ENCODE measurements around the gene ACOT7.
"Not testable (repeated sequence)": the region's sequence is repeated elsewhere in the genome, so short reads cannot be mapped to it uniquely, and the experiment has no call there.

Gene ACOT7

GRCh38 chr1:6393400-6394187 is at the start of gene ACOT7:
Gene ACOT7 (minus strand): TSS chr1:6393767. CDS start chr1:6393399, 368 bp downstream.
- intact Hi-C loops (cut with micrococcal nuclease) = loop anchor here (5.0 kb wide), 1 partner anchor 196 kb away; the partner anchor contains the start of gene RPL22
- peak within 1 kb of the TSS; percentile 98 for H3K27ac Mint-ChIP-seq
- H3K4me1 Mint-ChIP-seq (ENCODE audit: low read depth) = peaks cover 35% of the 10 kb centered on the region
- H3K36me3 Mint-ChIP-seq (ENCODE audit: low read depth) = no peaks in the 10 kb centered on the region
- no peaks in the 10 kb centered on the region for H3K9me3 Mint-ChIP-seq
- peak within 1 kb of the TSS; percentile 86 for H3K4me3 Mint-ChIP-seq
- H3K27me3 Mint-ChIP-seq = peaks cover 21% of the 10 kb centered on the region

GRCh38 chr1:6441586-6441985 is 48.0 kb upstream of the ACOT7 start:
- H3K27me3 Mint-ChIP-seq = peaks cover 76% of the 10 kb centered on the region
- intact Hi-C loops (cut with micrococcal nuclease) = no loop called here
- no peaks in the 10 kb centered on the region for H3K4me1 Mint-ChIP-seq (ENCODE audit: low read depth)
- no peaks in the 10 kb centered on the region for H3K9me3 Mint-ChIP-seq
- no peaks in the 10 kb centered on the region for H3K36me3 Mint-ChIP-seq (ENCODE audit: low read depth)
- H3K4me3 Mint-ChIP-seq = no peak overlapping the region
- no peak overlapping the region for H3K27ac Mint-ChIP-seq

GRCh38 chr1:6440198-6441126 is 46.9 kb upstream of the ACOT7 start:
- Mint-ChIP-seq H3K36me3 (ENCODE audit: low read depth) (no peaks in the 10 kb centered on the region), H3K27me3 (peaks cover 65% of the 10 kb centered on the region), H3K27ac (no peak overlapping the region), H3K4me3 (peak overlapping the region; percentile 39), H3K9me3 (no peaks in the 10 kb centered on the region), H3K4me1 (ENCODE audit: low read depth) (no peaks in the 10 kb centered on the region)
- intact Hi-C loops (cut with micrococcal nuclease) = no loop called here

- intact Hi-C loops (cut with micrococcal nuclease) = loop anchor here (10.0 kb wide), 1 partner anchor 193 kb away; the partner anchor contains the start of gene HES3
- H3K27me3 Mint-ChIP-seq = peaks cover 53% of the 10 kb centered on the region
- H3K36me3 Mint-ChIP-seq (ENCODE audit: low read depth) = no peaks in the 10 kb centered on the region
- no peaks in the 10 kb centered on the region for H3K9me3 Mint-ChIP-seq
- no peak overlapping the region for H3K4me3 Mint-ChIP-seq
- H3K4me1 Mint-ChIP-seq (ENCODE audit: low read depth) = no peaks in the 10 kb centered on the region
- no peak overlapping the region for H3K27ac Mint-ChIP-seq
These were observed 44.5 kb upstream of the ACOT7 start for GRCh38 chr1:6438047-6438525.

- H3K27ac Mint-ChIP-seq; H3K4me3 Mint-ChIP-seq; H3K9me3 Mint-ChIP-seq; H3K4me1 Mint-ChIP-seq (ENCODE audit: low read depth); H3K36me3 Mint-ChIP-seq (ENCODE audit: low read depth): not testable (repeated sequence)
- intact Hi-C loops (cut with micrococcal nuclease) = loop anchor here (10.0 kb wide), 1 partner anchor 192 kb away; the partner anchor contains the start of gene HES3
- H3K27me3 Mint-ChIP-seq = peaks cover 53% of the 10 kb centered on the region
These were observed 43.6 kb upstream of the ACOT7 start for GRCh38 chr1:6437012-6437700.

GRCh38 chr1:6436277-6436676 is 42.7 kb upstream of the ACOT7 start:
- not testable (repeated sequence) for H3K36me3 Mint-ChIP-seq (ENCODE audit: low read depth); H3K4me3 Mint-ChIP-seq; H3K4me1 Mint-ChIP-seq (ENCODE audit: low read depth); H3K27ac Mint-ChIP-seq; H3K9me3 Mint-ChIP-seq
- H3K27me3 Mint-ChIP-seq = peaks cover 49% of the 10 kb centered on the region
- intact Hi-C loops (cut with micrococcal nuclease) = loop anchor here (10.0 kb wide), 1 partner anchor 191 kb away; the partner anchor contains the start of gene HES3

- H3K36me3 Mint-ChIP-seq (ENCODE audit: low read depth) = no peaks in the 10 kb centered on the region
- H3K4me3 Mint-ChIP-seq = no peak overlapping the region
- H3K27ac Mint-ChIP-seq = no peak overlapping the region
- H3K9me3 Mint-ChIP-seq = no peaks in the 10 kb centered on the region
- peaks cover 48% of the 10 kb centered on the region for H3K27me3 Mint-ChIP-seq
- no peaks in the 10 kb centered on the region for H3K4me1 Mint-ChIP-seq (ENCODE audit: low read depth)
- intact Hi-C loops (cut with micrococcal nuclease) = loop anchor here (10.0 kb wide), 1 partner anchor 191 kb away; the partner anchor contains the start of gene HES3
These were observed 42.0 kb upstream of the ACOT7 start for GRCh38 chr1:6435547-6435946.

- Mint-ChIP-seq H3K4me3 (no peak overlapping the region), H3K27ac (no peak overlapping the region), H3K36me3 (ENCODE audit: low read depth) (no peaks in the 10 kb centered on the region), H3K9me3 (no peaks in the 10 kb centered on the region), H3K27me3 (peaks cover 51% of the 10 kb centered on the region), H3K4me1 (ENCODE audit: low read depth) (peaks cover 4% of the 10 kb centered on the region)
- intact Hi-C loops (cut with micrococcal nuclease) = loop anchor here (10.0 kb wide), 1 partner anchor 190 kb away; the partner anchor contains the start of gene HES3
These were observed 41.6 kb upstream of the ACOT7 start for GRCh38 chr1:6435129-6435528.

- intact Hi-C loops (cut with micrococcal nuclease) = loop anchor here (10.0 kb wide), 1 partner anchor 189 kb away; the partner anchor contains the start of gene HES3
- H3K36me3 Mint-ChIP-seq (ENCODE audit: low read depth) = no peaks in the 10 kb centered on the region
- H3K27me3 Mint-ChIP-seq = peaks cover 50% of the 10 kb centered on the region
- H3K4me1 Mint-ChIP-seq (ENCODE audit: low read depth) = peaks cover 10% of the 10 kb centered on the region
- H3K4me3 Mint-ChIP-seq = no peak overlapping the region
- no peak overlapping the region for H3K27ac Mint-ChIP-seq
- H3K9me3 Mint-ChIP-seq = no peaks in the 10 kb centered on the region
These were observed 40.6 kb upstream of the ACOT7 start for GRCh38 chr1:6434186-6434585.

- H3K4me1 Mint-ChIP-seq (ENCODE audit: low read depth); H3K4me3 Mint-ChIP-seq; H3K36me3 Mint-ChIP-seq (ENCODE audit: low read depth); H3K9me3 Mint-ChIP-seq; H3K27ac Mint-ChIP-seq: not testable (repeated sequence)
- intact Hi-C loops (cut with micrococcal nuclease) = loop anchor here (10.0 kb wide), 1 partner anchor 187 kb away; the partner anchor contains the start of gene HES3
- H3K27me3 Mint-ChIP-seq = peaks cover 47% of the 10 kb centered on the region
These were observed 38.3 kb upstream of the ACOT7 start for GRCh38 chr1:6431645-6432579.

- H3K36me3 Mint-ChIP-seq (ENCODE audit: low read depth); H3K4me3 Mint-ChIP-seq: not testable (repeated sequence)
- intact Hi-C loops (cut with micrococcal nuclease) = loop anchor here (10.0 kb wide), 1 partner anchor 185 kb away; the partner anchor contains the start of gene HES3
These were observed 36.3 kb upstream of the ACOT7 start for GRCh38 chr1:6429660-6430411.

GRCh38 chr1:6428453-6428852 is 34.9 kb upstream of the ACOT7 start:
- Mint-ChIP-seq H3K4me1 (ENCODE audit: low read depth) (peaks cover 18% of the 10 kb centered on the region), H3K27me3 (peaks cover 71% of the 10 kb centered on the region)
- H3K36me3 Mint-ChIP-seq (ENCODE audit: low read depth); H3K27ac Mint-ChIP-seq; H3K4me3 Mint-ChIP-seq; intact Hi-C loops (cut with micrococcal nuclease); H3K9me3 Mint-ChIP-seq: not testable (repeated sequence)

More at GRCh38 chr1:6429660-6430411, 36.3 kb upstream of the ACOT7 start:
- not testable (repeated sequence) for H3K9me3 Mint-ChIP-seq; H3K27ac Mint-ChIP-seq; H3K4me1 Mint-ChIP-seq (ENCODE audit: low read depth)
- peaks cover 66% of the 10 kb centered on the region for H3K27me3 Mint-ChIP-seq
